GM04503 (cell line): ENCODE measurements around the gene THSD1.
"Not testable (repeated sequence)": the region's sequence is repeated elsewhere in the genome, so short reads cannot be mapped to it uniquely, and the experiment has no call there.

ENCODE experiments used
- DNase-seq: peaks from one replicate; pipeline ENCODE4 v3.0.0-alpha.2; 2012; ENCODE audit warnings: low read depth

Gene THSD1

GRCh38 chr13:52353193-52353592, 52.8 kb downstream of the THSD1 start:
- peak; percentile 78 for DNase-seq

GRCh38 chr13:52348983-52349780, 56.8 kb downstream of the THSD1 start:
- DNase-seq = peak; percentile 70

GRCh38 chr13:52348071-52348470, 57.9 kb downstream of the THSD1 start:
- DNase-seq = peak; percentile 87

- no peak for DNase-seq
These were observed 60.2 kb downstream of the THSD1 start for GRCh38 chr13:52345631-52346251.

- DNase-seq = no peak
These were observed 60.9 kb downstream of the THSD1 start for GRCh38 chr13:52345048-52345447.

GRCh38 chr13:52344108-52344507, 61.9 kb downstream of the THSD1 start:
- no peak for DNase-seq

GRCh38 chr13:52342203-52342602, 63.8 kb downstream of the THSD1 start:
- DNase-seq = not testable (repeated sequence)

- not testable (repeated sequence) for DNase-seq
These were observed 68.0 kb downstream of the THSD1 start for GRCh38 chr13:52337828-52338455.

- DNase-seq = not testable (repeated sequence)
These were observed 71.9 kb downstream of the THSD1 start for GRCh38 chr13:52334107-52334506.

- not testable (repeated sequence) for DNase-seq
These were observed 74.1 kb downstream of the THSD1 start for GRCh38 chr13:52331844-52332243.
